Activated naive CD8-positive, alpha-beta T cell treated with anti-CD3 and anti-CD28 coated beads, Interleukin-2, amount 10 ng/mL, durations not matched to agents 7 days and 5 days (primary cell): Measurements from ENCODE around the gene AHSP. TPM values are rescaled to one million over a fixed set of nuclear protein-coding genes. Genes with fewer than 3 reads are reported as not detected.
"Not testable (repeated sequence)": the region's sequence is repeated elsewhere in the genome, so short reads cannot be mapped to it uniquely, and the experiment has no call there.

ENCODE experiments used
- ATAC-seq: fragments of 150-1000 bp; cut with Tn5 transposase; one replicate; pipeline ENCODE4 v1.10.0; 2021; ENCODE audit warnings: low read depth, moderate library complexity
- POLR2A ChIA-PET: fragments of 350-600 bp; sonication (Branson Sonifier 250); formaldehyde crosslinking; loops from one replicate; lab custom pipeline; 2021; ENCODE audit warnings: antibody characterized with exemption; lab: Charles Lee
- DNase-seq: peaks from one replicate; pipeline ENCODE4 v3.0.0; 2021
- H3K27ac Mint-ChIP-seq: one replicate; pipeline ENCODE4 v1.8.0; 2022; ENCODE audit warnings: mild to moderate bottlenecking, mixed read lengths
- H3K27me3 Mint-ChIP-seq: one replicate; pipeline ENCODE4 v1.8.0; 2022; ENCODE audit warnings: mild to moderate bottlenecking, moderate library complexity, mixed read lengths
- H3K36me3 Mint-ChIP-seq: one replicate; pipeline ENCODE4 v1.8.0; 2021; ENCODE audit warnings: mild to moderate bottlenecking, mixed read lengths
- H3K4me1 Mint-ChIP-seq: one replicate; pipeline ENCODE4 v1.8.0; 2021; ENCODE audit warnings: mixed read lengths
- H3K4me3 Mint-ChIP-seq: one replicate; pipeline ENCODE4 v1.8.0; 2022; ENCODE audit warnings: mild to moderate bottlenecking, moderate library complexity, mixed read lengths
- H3K9me3 Mint-ChIP-seq: one replicate; pipeline ENCODE4 v1.8.0; 2021; ENCODE audit warnings: mixed read lengths
- total RNA-seq, 2 experiments: library from RNA; stranded (reverse); gene quantifications; one replicate each; pipeline ENCODE4 v1.2.3, GENCODE V29; 2021

The AHSP gene
- total RNA-seq, 2 experiments from 2014 or later = not detected

DNA sequence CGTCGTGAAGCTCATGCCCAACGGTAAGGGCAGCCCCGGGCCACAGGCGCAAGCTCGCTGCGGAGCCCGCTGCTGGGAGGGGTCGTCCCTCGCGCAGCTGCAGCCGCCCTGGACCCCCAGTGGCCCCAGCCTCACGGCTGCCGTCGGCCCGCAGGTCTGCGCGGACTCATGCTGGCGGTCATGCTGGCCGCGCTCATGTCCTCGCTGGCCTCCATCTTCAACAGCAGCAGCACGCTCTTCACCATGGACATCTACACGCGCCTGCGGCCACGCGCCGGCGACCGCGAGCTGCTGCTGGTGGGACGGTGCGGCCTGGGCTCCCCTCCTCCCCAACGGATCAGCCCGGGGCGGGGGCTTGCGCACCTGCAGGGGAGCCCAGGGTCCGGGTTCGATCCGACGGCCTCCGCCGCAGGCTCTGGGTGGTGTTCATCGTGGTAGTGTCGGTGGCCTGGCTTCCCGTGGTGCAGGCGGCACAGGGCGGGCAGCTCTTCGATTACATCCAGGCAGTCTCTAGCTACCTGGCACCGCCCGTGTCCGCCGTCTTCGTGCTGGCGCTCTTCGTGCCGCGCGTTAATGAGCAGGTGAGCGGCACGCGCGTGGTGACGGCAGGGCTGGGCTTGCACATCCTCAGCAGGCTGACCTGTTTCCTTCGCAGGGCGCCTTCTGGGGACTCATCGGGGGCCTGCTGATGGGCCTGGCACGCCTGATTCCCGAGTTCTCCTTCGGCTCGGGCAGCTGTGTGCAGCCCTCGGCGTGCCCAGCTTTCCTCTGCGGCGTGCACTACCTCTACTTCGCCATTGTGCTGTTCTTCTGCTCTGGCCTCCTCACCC, 39.0 kb upstream of the AHSP start:
- H3K4me1 Mint-ChIP-seq = peaks cover 4% of the 10 kb centered on the region
- peaks cover 3% of the 10 kb centered on the region for H3K27me3 Mint-ChIP-seq
- no peak for ATAC-seq
- peak overlapping the region; percentile 86 for H3K4me3 Mint-ChIP-seq
- POLR2A ChIA-PET = interaction anchor here (1.1 to 1.5 kb wide), 3 partner anchors 12 to 224 kb away, joined by 3 to 6 read pairs (median 5); a partner anchor contains a TSS
- no peak for DNase-seq
- no peaks in the 10 kb centered on the region for H3K36me3 Mint-ChIP-seq
- H3K9me3 Mint-ChIP-seq = no peaks in the 10 kb centered on the region
- H3K27ac Mint-ChIP-seq = no peak overlapping the region

DNA sequence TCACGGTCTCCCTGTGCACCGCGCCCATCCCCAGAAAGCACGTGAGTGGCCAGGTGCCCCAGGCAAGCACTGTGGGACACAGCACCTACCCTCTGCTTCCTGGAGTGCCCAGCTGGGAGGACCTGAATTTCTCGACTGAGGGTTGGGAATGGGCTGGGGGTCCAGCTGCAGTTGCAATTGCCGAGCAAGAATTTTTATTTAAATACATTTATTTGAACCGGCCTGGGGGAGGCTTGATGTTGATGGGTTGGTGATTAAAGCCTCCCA, 38.5 kb upstream of the AHSP start:
- POLR2A ChIA-PET = interaction anchor here (1.5 kb wide), 1 partner anchor 28 kb away, joined by 6 read pairs; no protein-coding TSS in a partner anchor
- ATAC-seq = no peak
- Mint-ChIP-seq H3K4me3 (no peak overlapping the region), H3K4me1 (peaks cover 4% of the 10 kb centered on the region), H3K27ac (no peak overlapping the region), H3K9me3 (no peaks in the 10 kb centered on the region), H3K36me3 (no peaks in the 10 kb centered on the region), H3K27me3 (peaks cover 3% of the 10 kb centered on the region)
- no peak for DNase-seq

DNA sequence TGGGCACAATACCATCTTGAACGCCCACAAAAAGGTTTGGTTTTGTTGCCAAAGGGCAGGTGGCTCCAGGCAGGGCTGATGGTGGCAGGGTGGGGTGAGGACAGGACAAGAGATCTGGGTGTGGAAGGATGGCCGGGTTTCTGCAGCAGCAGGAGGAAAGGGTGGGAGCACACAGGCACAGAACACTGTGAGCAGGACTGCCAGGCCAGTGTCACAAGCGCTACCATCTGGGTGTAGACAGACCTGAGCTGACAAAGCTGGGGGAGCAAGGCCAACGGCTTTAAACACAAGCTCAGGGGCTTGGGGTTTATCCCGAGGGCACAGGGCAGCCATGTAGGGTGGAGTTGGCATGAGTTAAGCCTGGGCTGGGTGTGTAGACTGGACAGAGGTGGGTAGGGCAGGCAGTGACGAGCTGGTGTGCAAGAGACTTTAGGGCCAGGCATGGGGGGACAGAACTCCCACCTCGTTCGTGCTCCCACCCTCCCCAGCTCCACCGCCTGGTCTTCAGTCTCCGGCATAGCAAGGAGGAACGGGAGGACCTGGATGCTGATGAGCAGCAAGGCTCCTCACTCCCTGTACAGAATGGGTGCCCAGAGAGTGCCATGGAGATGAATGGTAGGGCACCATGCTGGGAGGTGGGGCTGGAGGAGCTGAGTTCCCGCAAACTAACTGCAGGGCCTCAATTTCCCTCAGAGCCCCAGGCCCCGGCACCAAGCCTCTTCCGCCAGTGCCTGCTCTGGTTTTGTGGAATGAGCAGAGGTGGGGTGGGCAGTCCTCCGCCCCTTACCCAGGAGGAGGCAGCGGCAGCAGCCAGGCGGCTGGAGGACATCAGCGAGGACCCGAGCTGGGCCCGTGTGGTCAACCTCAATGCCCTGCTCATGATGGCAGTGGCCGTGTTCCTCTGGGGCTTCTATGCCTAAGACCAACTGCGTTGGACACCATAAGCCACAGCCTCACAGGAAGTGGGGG, 37.8 kb upstream of the AHSP start:
- POLR2A ChIA-PET = interaction anchor here (1.5 to 1.8 kb wide), 2 partner anchors 13 to 29 kb away, joined by 6 read pairs; no protein-coding TSS in a partner anchor
- Mint-ChIP-seq H3K9me3 (no peaks in the 10 kb centered on the region), H3K4me3 (no peak overlapping the region), H3K4me1 (peaks cover 4% of the 10 kb centered on the region), H3K36me3 (no peaks in the 10 kb centered on the region), H3K27ac (peak overlapping the region; percentile 18), H3K27me3 (peaks cover 3% of the 10 kb centered on the region)
- DNase-seq = no peak
- no peak for ATAC-seq

DNA sequence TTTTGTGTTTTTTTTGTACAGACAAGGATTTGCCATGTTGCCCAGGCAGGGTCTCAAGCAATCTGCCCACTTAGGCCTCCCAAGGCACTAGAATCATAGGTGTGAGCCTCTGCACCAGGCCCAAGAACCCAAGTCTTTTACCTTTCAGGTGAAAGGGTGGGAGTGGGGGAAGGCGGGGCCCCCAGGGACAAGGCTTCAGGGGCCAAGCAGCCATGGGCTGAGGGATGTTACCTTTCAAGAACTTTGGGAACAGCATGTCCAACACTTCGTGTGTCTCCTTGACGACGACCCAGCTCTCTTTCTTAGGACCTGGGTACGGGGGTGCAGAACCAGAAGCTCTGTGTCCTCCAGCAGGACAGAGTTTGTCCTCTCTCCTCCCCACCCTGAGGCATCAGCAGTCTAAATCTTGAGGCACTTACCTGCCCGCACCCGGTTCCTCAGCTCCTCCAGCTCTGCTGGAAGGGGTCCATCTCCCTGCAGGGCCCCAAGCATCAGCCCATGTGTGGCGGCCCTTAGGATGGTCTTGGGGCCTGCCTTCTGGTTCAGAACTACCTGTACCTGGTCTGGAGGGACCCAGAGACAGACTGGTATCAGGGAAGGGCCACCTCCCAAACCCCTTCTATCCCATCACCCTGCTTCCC, 35.8 kb upstream of the AHSP start:
- H3K27ac Mint-ChIP-seq = no peak overlapping the region
- H3K27me3 Mint-ChIP-seq = no peaks in the 10 kb centered on the region
- ATAC-seq = no peak
- no peak overlapping the region for H3K4me3 Mint-ChIP-seq
- POLR2A ChIA-PET = no interaction called here
- peaks cover 4% of the 10 kb centered on the region for H3K4me1 Mint-ChIP-seq
- DNase-seq = no peak
- H3K9me3 Mint-ChIP-seq = no peaks in the 10 kb centered on the region
- no peaks in the 10 kb centered on the region for H3K36me3 Mint-ChIP-seq

DNA sequence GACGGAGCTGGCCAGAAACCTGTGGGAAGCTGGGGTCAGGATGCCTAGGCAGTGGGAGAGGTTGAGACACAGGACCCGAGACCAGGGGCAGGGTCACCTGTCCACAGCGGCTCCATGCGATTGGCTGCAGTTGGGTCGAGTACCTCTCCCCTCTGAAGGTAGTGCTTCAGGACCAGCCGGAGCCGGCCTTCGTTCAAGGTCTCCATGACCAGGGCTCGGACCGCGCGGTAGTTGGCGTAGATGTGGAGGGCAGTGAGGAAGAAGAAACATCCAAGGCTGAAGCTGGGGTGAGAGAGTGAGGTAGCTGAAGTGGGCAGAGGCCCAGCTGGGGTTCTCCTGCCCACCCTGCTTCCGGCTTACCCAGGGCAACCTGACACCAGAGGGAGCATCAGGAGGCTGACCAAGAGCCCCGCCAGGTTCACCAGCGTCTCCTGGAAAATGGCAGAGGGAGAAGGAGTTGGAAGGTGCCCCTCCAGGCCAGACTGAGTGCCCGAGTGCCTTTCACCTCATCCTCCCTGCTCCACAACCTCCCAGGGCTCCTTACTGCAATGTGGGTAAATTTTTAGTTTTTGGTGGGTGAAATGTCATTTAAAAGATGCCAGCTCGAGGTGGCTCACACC, 34.1 kb upstream of the AHSP start:
- POLR2A ChIA-PET = interaction anchor here (1.2 kb wide), 1 partner anchor 15 kb away, joined by 5 read pairs; the partner anchor contains the start of gene RUSF1
- H3K4me3 Mint-ChIP-seq = no peak overlapping the region
- H3K4me1 Mint-ChIP-seq = peaks cover 4% of the 10 kb centered on the region
- H3K36me3 Mint-ChIP-seq = no peaks in the 10 kb centered on the region
- no peaks in the 10 kb centered on the region for H3K9me3 Mint-ChIP-seq
- no peak for DNase-seq
- no peak overlapping the region for H3K27ac Mint-ChIP-seq
- ATAC-seq = no peak
- H3K27me3 Mint-ChIP-seq = no peaks in the 10 kb centered on the region

DNA sequence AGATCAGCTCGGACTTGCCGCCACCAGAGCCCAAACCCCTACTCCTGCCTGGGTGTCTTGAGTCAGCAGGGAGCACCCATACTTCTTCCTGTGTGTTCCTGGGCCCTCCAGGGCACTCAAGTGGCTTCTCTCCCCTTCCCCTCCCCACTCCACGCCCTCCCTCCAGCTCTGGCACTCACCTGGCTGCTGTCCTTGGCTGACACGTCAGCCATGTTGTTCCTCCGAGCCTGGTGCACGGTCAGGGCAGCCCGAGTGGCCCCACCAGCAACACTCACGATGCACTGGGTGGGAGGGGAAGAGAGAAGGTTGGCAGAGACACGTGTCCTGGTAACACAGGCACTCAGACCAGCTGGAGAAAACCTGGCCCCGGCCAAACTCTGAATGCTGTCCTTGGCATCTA, 31.0 kb upstream of the AHSP start:
- no peak for ATAC-seq
- H3K36me3 Mint-ChIP-seq = no peaks in the 10 kb centered on the region
- no peak for DNase-seq
- H3K4me3 Mint-ChIP-seq = no peak overlapping the region
- no peaks in the 10 kb centered on the region for H3K27me3 Mint-ChIP-seq
- no peaks in the 10 kb centered on the region for H3K4me1 Mint-ChIP-seq
- POLR2A ChIA-PET = no interaction called here
- H3K27ac Mint-ChIP-seq = no peak overlapping the region
- H3K9me3 Mint-ChIP-seq = no peaks in the 10 kb centered on the region

DNA sequence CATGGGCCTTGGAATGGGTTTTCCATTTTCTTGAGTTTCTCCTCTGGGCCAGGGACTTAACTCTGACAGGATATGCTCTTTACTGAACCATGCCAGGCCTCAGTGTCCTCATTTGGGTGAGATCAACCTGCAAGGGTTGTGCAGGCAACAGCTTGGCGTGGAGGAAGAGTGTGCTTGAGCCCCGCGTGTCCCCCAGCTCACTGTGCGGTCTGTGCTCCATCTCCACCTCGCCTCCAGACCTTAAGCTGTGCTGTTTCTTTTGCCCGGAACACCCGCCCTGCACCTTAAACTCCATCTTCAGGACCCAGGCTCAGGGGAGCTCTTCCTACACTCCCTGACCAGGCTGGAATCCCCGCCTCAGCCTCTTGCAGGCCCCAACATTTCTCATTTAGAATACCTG, 29.2 kb upstream of the AHSP start:
- DNase-seq (no peak), ATAC-seq (no peak)
- Mint-ChIP-seq H3K27me3 (no peaks in the 10 kb centered on the region), H3K9me3 (no peaks in the 10 kb centered on the region), H3K27ac (no peak overlapping the region), H3K36me3 (no peaks in the 10 kb centered on the region), H3K4me1 (peaks cover 1% of the 10 kb centered on the region), H3K4me3 (no peak overlapping the region)
- POLR2A ChIA-PET = interaction anchor here (1.0 kb wide), 1 partner anchor 10 kb away, joined by 5 read pairs; the partner anchor contains the start of gene RUSF1

DNA sequence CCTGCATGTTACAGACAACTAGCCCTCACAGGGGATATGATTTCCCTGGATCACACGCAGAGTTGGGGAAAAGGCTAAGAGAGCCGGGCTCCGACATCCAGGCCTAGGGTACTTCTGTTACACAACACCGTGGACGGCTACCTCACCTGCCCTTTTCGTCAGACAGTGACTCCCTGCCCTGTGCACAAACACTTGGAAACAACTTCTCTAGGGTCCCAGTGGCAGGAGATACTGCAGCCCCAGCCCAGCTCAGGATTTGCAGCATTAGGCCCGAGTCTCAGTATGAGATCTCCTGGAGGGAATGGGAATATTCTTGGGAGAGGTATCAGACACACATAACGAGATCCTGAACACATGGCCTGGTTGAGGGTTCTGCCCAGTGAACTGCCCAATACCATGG, 27.8 kb upstream of the AHSP start:
- H3K36me3 Mint-ChIP-seq = no peaks in the 10 kb centered on the region
- H3K4me3 Mint-ChIP-seq = no peak overlapping the region
- DNase-seq (no peak), ATAC-seq (no peak)
- H3K27me3 Mint-ChIP-seq = no peaks in the 10 kb centered on the region
- peaks cover 9% of the 10 kb centered on the region for H3K4me1 Mint-ChIP-seq
- H3K27ac Mint-ChIP-seq = no peak overlapping the region
- H3K9me3 Mint-ChIP-seq = no peaks in the 10 kb centered on the region
- POLR2A ChIA-PET = no interaction called here

DNA sequence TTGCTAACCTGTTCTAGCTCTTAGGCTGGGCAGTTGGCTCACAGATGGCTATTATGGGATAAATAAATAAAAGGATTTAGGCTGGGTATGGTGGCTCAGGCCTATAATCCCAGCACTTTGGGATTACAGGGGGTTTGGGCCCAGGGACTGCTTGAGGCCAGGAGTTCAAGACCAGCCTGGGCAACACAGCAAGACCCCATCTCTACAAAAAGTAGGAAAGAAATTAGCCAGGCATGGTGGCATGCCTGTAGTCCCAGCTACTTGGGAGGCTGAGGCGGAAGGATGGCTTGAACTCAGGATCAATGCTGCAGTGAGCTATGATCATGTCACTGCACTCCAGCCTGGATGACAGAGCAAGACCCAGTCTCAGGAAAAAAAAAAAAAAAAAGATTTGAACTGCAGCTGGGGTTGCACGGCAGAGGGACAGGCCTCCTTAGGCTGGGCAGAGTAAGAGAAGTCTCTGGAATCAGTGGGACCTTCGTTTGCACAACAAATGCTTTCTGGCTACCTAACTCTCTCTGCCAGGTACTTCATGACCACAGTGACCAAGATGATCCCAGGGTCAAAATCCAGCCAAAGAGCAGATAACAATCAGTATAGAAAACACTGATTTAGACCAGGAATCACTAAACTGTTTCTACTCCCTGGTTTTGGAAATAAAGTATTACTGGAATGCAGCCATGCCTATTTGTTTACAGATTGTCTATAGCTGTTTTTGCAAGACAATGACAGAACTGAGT, 26.3 kb upstream of the AHSP start:
- H3K4me1 Mint-ChIP-seq = peaks cover 18% of the 10 kb centered on the region
- ATAC-seq (no peak), DNase-seq (no peak)
- no peaks in the 10 kb centered on the region for H3K9me3 Mint-ChIP-seq
- H3K27ac Mint-ChIP-seq = no peak overlapping the region
- H3K27me3 Mint-ChIP-seq = no peaks in the 10 kb centered on the region
- POLR2A ChIA-PET = interaction anchor here (0.6 to 1.1 kb wide), 2 partner anchors 16 to 177 kb away, joined by 3 read pairs; no protein-coding TSS in a partner anchor
- H3K36me3 Mint-ChIP-seq = no peaks in the 10 kb centered on the region
- H3K4me3 Mint-ChIP-seq = no peak overlapping the region

DNA sequence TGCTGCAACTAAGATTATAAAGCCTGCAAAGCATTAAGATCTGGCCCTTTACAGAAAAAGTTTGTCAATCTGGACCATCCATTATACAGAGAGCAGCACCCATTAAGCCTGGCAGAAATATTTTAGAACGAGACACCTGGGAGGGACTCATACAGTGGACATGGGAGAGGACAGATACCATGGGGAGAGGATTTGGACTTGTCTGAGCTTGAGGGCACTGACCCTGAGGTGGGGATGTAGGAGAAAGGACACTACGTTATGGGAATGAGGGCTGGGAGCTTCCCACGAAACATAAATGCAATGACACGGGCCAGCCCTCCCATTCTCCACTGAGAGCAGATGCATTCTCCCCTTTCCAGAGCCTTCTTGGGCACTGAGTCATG, 25.7 kb upstream of the AHSP start:
- Mint-ChIP-seq H3K36me3 (no peaks in the 10 kb centered on the region), H3K4me3 (no peak overlapping the region), H3K4me1 (peaks cover 21% of the 10 kb centered on the region), H3K27me3 (no peaks in the 10 kb centered on the region), H3K9me3 (no peaks in the 10 kb centered on the region), H3K27ac (no peak overlapping the region)
- POLR2A ChIA-PET = no interaction called here
- DNase-seq = no peak
- no peak for ATAC-seq

DNA sequence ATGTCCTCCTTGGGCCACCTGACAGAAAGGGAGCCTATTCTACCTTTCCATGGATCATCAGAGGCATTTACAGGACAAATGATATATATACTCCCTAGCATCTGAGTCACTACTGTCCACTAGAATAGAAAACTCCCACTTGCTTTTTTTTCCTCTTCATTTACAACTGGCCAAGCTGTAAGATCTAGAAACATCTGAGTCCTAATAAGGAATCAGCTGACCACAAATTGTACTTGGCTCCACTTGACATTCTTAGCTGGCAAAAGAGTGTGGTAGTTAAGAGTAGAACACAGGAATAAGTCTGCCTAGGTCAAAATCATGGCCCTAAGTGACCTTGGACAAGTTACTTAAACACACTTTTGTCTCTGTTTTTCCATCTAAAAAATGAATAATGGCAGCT, 24.7 kb upstream of the AHSP start:
- H3K36me3 Mint-ChIP-seq = no peaks in the 10 kb centered on the region
- H3K27me3 Mint-ChIP-seq = no peaks in the 10 kb centered on the region
- H3K4me1 Mint-ChIP-seq = peaks cover 28% of the 10 kb centered on the region
- H3K9me3 Mint-ChIP-seq = no peaks in the 10 kb centered on the region
- POLR2A ChIA-PET = no interaction called here
- ATAC-seq (no peak), DNase-seq (no peak)
- H3K4me3 Mint-ChIP-seq = no peak overlapping the region
- no peak overlapping the region for H3K27ac Mint-ChIP-seq

DNA sequence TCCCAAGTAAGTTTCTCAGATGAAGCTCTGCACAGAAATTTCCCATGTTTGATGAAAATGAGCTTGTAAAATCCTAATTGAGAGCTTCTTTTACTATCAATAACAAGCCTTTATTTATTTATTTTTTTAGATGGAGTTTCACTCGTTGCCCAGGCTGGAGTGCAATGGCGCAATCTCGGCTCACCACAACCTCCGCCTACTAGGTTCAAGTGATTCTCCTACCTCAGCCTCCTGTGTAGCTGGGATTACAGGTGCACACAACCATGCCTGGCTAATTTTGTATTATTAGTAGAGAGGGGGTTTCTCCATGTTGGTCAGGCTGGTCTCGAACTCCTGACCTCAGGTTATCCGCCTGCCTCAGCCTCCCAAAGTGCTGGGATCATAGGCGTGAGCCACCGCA, 24.1 kb upstream of the AHSP start:
- H3K27ac Mint-ChIP-seq = not testable (repeated sequence)

More for the DNA sequence above, 24.1 kb upstream of the AHSP start:
- POLR2A ChIA-PET = interaction anchor here (1.3 kb wide), 1 partner anchor 210 kb away, joined by 5 read pairs; a partner anchor contains a TSS
- not testable (repeated sequence) for H3K36me3 Mint-ChIP-seq, H3K27me3 Mint-ChIP-seq, ATAC-seq, DNase-seq, H3K4me3 Mint-ChIP-seq, H3K9me3 Mint-ChIP-seq
- H3K4me1 Mint-ChIP-seq = peaks cover 28% of the 10 kb centered on the region
